Colon (tissue), 2 donors: ENCODE measurements around the gene NRG3.
"Not testable (repeated sequence)": the region's sequence is repeated elsewhere in the genome, so short reads cannot be mapped to it uniquely, and the experiment has no call there.

Experiments used
- FAIRE-seq: peaks from 2 replicates; lab custom pipeline; 2012; peaks lifted over from hg19 to GRCh38; lab: Jason Lieb, UNC
- donor health status: control.
- donor health status: control.

Gene NRG3

DNA sequence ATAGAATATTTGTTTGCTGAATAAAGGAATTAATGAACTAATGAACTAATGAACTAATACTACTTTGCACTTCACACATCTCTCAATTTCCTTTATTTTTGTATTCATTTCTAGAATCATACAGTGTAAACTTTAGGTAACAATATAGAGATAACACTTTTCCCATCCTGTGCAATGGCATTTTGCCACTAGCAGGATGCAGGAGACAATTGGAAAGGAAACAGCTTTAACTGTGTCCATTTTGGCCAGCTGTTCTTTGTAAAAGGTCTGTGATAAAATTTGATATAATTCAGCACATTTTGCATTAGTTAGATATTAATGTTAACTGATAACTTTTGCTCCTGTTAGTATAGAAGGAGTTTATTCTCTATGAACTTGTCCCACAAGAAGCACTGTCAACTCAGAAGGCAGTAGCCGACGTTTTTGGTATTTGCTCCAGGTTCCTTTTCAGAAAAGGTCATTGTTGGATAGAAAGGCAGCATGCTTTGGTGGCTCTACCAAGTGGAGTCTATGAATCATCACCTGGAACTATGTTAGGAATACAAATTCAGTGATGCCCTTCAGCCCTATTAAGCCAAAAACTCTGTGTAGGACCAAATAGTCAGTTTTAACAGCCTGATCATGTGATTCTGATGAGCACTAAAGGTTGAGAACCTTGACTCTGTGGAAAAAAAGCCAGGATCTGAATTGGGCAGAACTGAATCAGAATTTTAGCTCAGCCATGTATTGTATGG, 86.6 kb downstream of the NRG3 start:
- no peak for FAIRE-seq

DNA sequence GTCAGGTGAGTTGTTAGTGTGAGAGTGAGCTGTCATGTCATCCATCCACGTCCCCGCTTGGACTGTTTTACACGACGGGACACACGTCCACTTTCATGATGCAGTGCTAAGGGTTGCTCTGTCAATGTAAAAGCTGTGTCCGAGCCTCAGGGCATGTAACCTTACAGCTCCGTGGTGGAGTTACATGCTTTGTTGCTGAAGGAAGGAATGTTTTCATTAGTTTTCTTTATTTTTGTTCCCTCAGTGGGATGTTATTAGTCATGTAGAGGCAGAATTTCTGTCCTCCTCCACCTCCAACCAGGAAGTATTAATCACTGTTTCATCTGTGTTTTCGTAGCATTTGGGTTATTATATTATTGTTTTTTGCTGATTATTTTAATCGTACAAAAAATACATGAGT, 88.6 kb downstream of the NRG3 start:
- FAIRE-seq = no peak

DNA sequence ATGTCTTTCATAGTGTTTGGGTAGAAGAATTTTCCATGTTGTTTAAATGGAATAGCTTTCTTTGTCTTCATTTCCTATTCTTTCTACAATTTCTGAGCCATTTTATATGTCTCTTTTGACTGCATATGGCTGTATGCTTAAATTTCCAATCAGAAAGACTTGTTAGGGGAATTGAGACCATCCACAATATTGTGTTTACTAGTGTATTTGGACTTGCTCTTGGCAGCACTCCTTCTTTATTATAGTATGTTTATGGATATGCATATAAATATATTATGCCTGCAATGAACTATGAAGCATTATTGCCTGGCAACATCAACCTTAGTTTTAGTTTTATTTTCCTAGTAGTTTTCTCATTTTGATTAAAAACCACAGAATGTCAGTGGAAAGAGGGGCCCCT, 92.7 kb downstream of the NRG3 start:
- no peak for FAIRE-seq

DNA sequence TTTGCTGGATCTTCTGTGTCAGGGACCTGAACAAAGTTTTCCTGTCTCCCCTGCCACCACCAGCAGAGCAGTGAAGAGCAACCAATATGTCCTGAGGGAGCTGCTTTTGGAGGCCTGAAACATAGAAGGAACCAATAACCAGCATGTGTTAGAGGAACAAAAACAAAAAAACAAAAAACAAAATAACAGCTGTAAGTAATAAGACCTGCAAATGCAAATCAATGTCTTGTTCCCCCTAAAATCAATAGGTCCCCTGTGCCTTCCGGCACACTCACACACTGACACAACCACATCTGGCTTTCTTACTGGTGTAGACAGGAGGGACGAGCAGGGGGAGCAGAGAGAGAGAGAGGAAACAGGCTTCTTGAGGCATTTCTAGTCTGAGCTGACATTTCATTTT, 94.1 kb downstream of the NRG3 start:
- no peak for FAIRE-seq

DNA sequence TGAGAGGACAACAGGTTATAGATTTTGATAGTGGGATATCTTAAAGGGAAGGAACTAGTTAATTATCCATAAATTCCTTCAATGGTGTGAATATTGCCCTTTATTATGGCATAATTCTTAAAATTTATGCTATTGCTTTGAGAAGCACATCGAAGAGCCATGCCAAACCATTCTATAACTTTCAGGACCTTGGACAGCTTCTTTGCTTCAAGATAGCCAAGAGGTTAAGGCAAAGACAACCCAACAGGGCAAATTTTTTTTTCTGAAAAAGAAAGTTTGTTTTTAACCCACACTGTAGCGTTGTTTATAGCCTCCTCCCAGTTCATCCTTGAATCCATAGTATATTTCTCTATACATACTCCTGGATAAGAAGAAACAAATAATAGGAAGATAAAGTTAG, 103.2 kb downstream of the NRG3 start:
- no peak for FAIRE-seq

DNA sequence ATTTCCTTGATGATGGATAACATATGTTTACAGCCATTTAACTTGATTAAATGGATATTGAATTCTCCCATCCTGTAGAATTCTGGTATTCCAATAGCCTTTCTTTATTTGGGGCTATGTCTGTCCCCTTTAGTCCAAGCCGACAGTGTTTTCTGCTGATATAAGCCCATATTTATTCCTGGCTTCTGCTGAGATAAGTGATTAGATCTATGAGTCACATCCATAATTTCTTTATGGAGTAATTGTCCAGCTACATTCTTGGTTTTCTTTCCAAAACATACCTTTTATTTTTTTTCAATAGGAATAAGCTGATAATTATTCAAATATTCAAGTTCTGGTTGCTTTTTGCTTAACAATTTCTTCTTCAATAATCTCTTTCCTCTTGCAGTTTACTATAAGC, 106.7 kb downstream of the NRG3 start:
- FAIRE-seq = no peak

DNA sequence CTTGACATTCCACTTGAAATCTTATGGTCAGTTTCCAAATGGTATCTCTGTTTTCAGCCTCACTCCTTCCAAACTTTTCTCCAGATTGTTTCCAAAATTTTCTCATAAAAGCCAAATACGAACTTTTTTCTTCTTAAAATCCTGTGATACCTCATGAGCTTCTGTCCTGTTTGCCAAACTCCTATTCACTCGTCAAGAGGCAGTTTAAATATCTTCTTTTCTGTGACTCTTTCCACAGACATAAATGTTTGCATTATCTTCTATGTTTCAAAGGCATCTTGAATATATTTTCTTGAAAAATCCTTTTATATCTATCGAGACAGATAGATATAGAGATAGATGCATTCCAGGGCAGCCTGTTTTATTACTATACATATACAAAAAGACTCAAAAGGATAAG, 109.4 kb downstream of the NRG3 start:
- no peak for FAIRE-seq

DNA sequence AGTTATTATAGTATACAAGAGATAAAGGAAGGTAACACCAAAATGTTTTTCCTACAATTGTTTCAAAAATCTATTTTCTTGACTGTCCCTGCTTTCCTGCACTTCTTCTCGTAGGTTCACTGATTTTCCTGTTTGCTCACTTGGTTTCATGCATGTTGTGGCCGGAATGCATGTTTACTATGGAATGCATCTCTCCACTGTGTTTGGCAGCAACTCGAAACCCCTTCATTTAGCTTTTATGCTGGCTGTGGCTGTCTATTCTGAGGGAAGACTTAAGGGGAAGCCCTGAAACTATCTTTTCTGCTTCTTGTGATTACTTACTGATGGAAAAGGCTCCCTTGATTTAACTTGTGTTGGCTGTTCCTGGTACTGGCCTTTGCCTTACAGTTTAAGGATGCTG, 120.3 kb downstream of the NRG3 start:
- FAIRE-seq = no peak

DNA sequence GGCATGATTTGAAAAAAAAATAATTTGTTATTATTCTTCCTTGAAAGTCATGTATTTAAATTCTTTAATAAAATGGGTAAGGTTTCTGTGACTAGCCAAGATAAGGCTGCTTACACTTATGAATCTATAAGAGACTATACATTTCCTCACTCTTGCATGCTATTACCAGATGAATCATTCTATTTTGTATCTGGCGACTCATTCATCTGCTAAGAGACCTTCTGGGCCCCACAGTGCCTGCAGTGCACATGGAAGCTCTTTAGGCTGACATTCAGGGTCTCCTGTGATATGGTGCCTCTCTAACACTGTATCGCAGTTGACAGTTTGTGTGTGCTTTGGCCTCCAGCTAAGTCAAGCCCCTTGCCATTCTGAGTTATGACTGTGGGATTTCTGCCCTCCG, 121.9 kb downstream of the NRG3 start:
- no peak for FAIRE-seq

DNA sequence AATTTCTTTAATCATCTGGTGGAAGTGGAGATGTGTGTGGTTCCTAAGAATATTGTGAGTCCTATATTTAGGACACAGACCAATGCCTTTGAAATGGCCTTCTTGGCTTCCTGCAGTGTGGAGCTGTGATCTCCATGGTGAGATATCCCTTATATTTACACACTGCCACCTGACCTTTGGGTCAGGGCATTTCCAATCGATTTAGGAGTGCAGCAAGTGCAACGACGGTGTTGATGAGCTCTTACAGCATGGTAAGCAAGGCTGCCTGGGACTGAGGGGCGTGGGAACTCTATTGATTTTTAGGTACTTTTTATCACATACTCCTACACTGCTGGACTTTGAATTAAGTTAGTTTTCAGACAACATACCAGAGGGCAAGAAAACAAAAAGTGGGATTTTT, 146.0 kb downstream of the NRG3 start:
- FAIRE-seq = no peak

DNA sequence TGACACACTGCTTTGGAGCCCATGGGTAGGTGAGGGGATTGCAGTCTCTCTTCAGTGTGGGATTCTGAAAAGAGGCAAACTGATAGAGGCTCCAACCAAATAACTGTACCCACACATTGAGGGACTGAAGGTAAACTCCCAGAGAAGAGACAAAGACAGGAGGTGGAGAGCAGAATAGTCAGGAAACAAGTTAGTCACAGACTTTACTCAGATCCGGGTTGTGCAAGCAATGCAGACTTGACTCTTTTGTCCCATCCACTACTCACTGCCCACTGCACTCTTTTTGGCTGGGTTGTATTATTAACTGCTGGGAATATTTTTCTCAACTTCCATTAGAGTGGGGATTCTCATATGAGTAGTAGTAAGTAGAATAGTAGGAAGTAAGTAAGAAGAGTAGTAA, 152.7 kb downstream of the NRG3 start:
- no peak for FAIRE-seq

DNA sequence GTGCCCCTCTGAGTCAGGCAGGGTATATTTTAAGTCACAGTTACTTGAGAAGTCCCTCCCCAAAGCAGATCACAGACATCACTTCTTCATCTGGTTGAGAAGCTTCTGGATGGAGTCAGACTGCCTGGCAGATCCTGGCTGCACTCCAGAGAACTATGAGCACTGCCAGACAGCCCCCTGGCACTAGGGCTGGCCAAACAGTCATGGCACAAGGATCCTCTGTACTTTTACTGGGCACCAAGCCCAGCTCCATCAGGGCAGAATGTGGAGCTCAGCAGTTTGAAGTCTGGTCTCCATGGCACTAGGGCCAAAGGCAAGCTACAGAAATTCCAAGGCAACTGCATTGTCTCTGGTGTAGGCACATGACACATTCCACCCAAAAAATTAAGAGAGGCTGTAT, 162.1 kb downstream of the NRG3 start:
- no peak for FAIRE-seq

DNA sequence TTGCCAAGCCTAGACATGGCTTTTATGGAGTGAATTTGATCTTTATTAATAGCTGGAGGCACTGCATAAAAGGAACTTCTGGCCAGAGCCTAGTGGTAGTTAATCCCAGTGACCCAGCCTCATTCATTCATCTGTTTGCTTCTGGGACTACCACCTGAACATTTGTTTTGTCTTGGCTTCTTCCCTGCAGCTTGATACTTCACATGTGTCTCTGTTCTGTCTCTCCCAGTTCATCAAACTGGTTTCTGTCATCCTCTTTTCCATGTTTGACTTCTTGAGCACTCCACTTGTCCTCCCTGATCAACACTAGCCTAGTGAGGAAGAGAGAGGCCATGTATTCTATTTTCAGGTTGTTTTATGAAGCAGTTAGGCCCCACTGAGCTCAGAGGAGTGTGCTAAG, 163.6 kb downstream of the NRG3 start:
- FAIRE-seq = no peak

DNA sequence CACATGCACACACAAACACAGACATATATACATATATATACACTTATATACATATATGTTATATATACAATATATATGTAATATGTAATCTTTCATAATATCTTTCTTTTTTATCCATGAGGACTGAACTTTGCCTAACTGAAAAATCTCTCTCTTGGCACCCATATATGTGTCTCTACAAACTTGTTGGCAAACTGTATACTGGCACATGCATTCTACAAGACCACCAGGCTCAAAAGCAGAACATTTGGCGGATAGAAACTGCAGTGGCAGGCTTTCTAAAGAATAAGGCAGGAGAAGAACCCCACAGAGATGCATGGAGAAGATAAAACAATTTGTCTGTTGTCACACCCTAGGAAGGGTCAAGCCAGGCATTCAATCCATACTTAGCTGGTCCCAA, 165.3 kb downstream of the NRG3 start:
- FAIRE-seq = no peak

DNA sequence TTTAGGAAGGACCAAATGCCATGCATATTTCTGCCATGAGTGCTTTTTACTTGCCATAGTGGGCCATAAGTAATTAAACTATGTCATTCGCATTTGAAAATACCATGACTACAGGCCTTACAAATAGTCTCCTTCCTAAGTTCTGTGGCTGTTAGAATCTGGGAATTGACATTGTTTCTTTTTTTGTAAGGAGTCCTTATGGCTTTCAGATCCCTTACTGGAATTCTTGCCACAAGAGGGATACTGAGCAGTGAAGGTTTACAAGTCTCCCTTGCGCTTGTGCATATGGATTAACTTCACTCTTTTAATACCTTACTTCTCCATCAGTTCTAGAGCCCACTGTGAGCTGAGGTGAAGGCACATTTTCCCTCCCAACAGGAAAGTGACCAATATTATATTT, 166.0 kb downstream of the NRG3 start:
- no peak for FAIRE-seq

DNA sequence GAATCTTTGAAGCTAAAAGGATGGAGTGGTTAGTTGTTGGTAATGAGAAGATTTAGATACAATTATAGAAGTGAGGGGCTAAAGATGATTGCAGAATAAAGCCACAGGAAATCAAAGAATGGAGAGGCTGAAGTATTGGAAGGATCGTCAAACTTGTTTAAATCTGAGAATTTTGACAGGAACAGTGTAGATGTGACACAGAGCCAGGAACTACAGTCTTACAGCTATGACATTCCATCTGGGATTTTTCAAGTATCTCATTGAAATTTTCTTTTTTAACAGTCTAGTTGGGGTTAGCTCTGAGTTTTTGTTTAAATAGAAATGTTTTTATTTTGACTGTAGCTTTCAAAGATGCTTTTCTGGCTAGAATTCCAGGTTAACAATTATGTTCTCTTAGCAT, 181.4 kb downstream of the NRG3 start:
- no peak for FAIRE-seq

DNA sequence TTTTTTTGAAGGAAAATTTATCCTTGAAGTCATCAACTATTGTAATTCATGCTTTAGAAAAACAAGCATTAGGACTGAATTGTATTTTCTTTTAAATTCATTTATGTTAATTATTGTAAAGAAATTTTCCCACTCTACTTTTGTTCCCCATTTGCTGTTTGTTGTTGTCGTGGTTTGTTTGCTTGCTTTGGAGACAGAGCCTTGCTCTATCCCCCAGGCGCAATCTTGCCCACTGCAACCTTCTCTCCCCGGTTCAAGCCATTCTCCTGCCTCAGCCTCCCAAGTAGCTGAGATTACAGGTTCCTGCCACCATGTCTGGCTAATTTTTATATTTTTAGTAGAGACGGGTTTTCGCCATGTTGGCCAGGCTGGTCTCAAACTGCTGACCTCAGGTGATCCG, 192.2 kb downstream of the NRG3 start:
- not testable (repeated sequence) for FAIRE-seq

DNA sequence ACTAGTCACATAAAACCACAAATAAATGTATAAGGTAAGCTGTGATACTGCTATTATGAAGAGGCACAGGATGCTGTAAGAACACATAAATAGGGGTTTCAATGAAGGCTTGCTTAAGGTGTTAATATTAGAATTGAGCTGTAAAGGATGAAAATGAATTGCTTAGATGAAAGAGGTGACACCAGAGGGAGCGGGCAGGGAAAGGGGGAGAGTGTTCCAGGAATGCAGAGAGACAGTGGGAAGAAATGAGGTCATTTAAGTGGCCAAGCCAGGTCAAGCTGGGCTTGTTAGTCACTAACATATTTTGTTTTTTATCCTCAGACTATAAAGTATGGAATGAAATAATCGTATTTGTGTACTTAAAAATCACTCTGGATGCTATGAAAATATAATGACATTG, 193.5 kb downstream of the NRG3 start:
- FAIRE-seq = no peak

DNA sequence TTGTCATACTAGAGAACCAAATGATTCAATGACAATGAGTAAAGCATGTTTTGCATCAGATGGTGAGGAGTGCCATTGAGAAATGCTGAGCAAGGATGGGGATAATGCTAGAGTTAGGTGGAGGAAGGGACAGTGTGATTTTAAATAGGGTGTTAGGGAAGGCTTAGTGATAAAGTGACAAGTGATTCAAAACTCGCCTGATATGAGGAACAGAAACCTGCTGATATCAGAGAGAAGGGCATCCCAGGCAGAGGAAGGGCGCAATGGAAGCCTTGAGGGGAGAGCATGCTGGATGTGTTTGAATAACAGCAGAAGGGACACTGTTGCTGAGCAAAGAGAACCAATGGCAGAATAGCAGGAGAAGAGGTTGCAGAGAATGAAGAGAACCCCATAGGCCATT, 196.2 kb downstream of the NRG3 start:
- FAIRE-seq = no peak

DNA sequence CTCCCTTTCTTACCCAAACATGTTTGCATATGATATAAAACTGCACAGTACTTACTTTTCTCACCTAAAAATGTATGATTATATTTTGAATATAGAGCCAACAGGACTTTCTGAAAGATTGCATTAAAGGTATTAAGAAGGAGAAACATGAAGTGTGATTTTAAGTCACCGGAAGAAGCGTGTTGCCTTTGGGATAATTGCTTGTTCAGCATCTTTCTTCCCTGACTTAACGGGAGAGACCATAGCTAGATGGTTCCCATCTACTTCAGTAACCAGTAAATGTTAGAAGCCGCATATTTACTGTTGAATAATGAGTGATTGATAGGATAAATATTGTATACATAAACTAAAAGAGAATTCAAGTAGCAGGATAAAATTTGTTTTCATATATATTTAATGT, 197.1 kb downstream of the NRG3 start:
- no peak for FAIRE-seq

DNA sequence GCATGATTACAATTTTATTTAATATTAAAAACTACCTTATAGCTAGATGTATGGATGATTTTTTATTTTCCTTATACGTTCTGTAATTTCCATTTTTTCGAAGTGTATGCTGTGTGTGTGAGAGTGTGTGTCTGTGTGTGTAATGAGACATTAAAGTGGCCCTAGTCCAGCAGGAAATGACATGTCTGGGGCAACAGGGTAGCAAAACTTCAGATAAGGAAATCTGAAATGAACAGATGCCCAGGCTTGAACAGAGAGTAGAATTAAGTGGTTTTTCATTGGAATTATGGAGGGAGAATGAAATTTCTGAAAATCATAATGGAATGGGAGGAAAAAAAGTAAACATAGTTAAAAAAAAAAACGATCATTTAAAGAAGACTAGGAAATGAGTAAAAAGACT, 200.6 kb downstream of the NRG3 start:
- FAIRE-seq = no peak

DNA sequence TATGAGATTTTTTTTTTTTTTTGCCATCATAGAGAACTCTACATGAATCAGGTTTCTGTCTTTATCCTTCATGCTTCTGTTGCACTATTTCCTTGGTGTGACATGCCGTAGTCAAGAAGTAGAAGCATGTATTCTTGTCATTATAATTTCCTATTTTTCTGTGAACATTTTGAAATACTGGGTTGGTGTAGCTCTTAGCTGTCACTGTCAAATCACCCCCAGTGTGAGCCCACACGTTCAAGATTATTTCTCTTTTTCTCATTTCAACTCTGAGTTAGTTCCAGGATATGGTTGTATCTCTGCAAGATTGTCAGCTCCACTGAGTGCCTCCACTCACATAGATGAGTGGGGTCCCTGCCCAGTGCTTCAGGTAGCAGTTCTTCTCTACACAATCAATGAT, 209.5 kb downstream of the NRG3 start:
- no peak for FAIRE-seq

DNA sequence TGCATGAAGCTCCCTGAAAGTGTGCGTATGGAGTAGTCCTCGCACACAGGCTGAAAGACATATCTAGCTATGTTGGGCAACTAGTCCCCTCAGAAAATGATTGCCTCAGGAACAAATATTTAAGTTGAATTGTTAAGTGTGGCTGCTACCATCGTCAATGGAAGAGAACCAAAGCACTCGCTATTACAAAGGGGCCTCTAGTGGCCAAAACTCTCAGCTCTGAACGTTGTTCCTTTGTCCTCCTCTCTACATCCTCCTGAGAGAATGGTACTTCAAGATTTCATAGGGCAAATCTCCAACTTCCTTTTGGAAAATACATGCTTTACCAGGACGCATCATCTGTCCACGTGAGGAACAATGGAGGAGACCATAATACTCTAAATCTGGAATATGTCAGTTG, 209.9 kb downstream of the NRG3 start:
- no peak for FAIRE-seq

DNA sequence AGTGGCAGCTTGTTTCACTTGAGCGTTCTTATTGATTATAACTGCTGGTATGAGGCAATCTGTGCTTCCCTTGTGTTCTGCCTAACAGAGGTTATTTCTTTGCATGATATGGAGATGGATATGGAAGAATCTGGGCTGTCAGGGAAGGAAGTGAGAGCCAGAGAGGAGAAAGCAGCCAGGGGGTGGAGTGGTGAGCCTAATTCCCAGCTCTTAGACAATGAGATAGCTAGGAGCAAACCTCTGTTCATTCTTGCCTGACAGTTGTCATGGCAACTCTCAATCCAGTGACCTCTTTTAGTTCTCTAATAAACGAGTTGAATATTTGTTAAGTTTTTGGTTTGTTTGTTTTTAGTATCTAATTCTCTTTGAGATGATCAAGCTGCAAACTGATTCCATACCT, 214.3 kb downstream of the NRG3 start:
- no peak for FAIRE-seq

DNA sequence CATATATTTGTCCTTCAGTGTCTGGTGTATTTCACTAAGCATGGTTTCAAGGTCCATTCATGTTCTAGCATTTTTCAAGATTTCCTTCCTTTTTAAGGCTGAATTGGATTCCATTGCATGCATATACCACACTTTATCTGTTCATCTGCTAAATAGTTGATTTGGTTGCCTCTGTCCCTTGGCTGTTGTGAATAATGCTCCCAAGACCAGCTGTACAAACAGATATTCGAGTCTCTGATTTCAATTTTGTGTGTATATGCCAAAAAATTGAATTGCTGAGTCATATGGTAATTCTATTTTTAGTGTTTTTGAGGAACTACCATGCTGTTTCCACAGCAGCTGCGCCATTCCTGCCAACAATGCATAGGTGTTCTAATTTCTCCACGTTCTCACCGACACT, 216.4 kb downstream of the NRG3 start:
- FAIRE-seq = no peak
